Measurements from ENCODE around the gene MYO3B.
"Not testable (repeated sequence)": the region's sequence is repeated elsewhere in the genome, so short reads cannot be mapped to it uniquely, and the experiment has no call there.

Gene MYO3B

DNA sequence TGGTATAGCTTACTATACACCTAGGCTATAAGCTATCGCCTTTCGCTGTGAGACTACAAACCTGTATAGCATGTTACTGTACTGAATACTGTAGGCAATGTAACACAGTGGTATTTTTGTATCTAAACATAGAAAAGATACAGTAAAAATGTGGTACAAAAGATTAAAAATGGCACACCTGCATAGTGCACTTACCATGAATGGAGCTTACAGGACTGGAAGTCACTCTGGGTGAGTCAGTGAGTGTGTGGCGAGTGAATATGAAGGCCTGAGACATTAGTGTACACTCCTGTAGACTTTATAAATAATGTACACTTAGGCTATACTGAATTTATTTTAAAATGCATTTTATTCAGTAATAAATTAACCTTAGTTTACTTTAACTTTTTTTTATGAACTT is 279.0 kb downstream of the MYO3B start:
- no peak for DNase-seq (ENCODE audit: low read depth in 1 of 2, low spot score in 1 of 2)

DNA sequence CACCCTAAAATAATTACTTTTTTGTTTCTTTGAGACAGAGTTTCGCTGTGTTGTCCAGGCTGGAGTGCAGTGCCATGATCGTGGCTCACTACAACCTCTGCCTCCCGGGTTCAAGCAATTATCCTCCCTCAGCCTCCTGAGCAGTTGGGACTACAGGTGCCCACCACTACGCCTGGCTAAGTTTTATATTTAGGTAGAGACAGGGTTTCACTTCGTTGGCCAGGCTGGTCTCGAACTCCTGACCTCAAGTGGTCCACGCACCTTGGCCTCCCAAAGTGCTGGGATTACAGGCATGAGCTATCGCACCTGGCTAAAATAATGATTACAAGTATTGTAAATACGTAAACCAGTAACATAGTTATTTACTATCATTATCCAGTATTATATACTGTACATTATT is 279.8 kb downstream of the MYO3B start:
- DNase-seq (ENCODE audit: low read depth in 1 of 2, low spot score in 1 of 2) = no peak

DNA sequence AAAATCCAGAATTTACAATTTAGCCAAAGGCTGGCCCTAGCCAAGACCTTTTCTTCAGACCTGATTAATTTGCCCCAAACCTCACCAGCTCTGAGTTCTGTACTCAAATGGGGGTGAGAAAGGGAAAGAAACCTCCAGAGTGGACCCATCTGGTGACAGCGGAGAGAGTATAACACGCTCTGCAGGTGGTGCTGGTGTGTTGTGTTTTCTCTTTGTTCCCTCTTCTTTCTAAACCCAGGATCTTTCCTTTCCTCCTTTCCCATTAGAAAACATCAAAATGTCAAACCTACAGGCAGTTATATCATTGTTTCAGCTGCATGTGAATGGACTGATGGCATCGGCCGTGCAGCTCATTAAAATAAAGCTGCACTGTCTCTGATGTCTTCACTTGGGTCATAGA is 283.9 kb downstream of the MYO3B start:
- no peak for DNase-seq (ENCODE audit: low read depth in 1 of 2, low spot score in 1 of 2)

DNA sequence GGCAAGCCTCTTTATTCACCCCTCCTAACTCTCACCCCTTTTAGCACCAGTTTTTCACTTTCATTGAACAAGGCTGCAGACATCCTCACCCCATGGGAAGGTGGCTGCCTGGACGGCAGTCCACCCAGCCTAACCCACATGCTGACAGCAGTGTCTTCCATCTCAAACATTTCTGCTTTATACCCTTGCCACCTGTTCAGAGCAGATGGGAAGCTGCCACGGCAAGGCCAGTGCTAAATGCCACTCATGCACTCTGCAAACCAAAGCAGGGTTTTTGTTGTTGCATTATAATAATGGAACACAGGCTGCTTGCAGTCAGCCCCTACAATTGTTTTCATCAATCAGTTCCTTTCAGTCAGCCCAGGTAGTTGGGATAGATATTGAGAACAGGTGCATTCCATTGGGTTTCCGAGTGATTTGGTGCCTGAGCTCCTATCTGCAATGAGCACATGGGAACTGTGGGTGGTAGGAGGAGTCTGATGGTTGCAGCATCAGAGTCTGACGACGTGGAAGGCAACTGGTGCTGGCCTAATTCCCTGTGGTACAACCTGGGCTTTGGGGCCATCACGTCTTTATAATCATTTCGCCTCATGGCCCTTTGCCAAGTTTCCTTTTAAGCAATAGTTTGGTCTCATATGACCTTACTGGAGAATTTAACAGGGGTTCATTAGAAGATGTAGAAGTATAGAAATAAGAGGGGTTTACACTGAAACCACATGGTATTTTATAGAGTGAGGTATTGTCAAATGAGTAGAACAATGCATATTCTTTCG is 284.7 kb downstream of the MYO3B start:
- DNase-seq (ENCODE audit: low read depth in 1 of 2, low spot score in 1 of 2) = no peak

DNA sequence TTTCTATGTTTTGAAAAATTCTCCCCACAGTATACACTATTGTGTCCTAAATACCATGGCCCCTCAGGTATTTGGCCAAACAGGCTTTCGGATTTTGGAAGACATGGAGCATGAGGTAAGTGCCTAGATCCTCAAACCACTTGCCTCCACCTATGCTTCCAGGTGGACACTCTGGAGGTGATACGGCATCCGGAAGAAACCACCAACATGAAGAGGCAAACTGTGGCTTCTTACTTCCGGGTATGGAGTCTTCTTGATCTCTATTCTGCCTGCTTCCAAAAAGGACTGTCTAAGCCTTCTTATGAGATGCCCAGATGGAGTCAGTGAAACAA is 285.2 kb downstream of the MYO3B start:
- no peak for DNase-seq (ENCODE audit: low read depth in 1 of 2, low spot score in 1 of 2)

DNA sequence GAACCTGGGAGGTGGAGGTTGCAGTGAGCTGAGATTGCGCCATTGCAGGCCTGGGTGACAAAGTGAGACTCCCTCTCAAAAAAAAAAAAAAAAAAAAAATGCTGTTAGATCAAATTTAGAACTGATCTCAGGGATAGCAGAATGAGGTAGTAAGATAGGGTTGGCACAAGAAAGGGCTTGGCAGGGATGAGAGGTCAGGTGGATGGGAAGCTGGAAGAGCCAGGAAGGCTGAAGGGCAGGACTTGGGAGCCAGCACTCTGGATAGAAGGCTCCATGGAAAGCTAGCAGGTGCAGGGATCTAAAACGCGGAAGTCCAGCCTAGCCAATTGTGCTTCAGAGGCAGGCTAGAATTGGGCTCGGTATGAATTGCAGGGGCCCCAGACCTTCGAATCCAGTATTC is 286.3 kb downstream of the MYO3B start:
- no peak for DNase-seq (ENCODE audit: low read depth in 1 of 2, low spot score in 1 of 2)

DNA sequence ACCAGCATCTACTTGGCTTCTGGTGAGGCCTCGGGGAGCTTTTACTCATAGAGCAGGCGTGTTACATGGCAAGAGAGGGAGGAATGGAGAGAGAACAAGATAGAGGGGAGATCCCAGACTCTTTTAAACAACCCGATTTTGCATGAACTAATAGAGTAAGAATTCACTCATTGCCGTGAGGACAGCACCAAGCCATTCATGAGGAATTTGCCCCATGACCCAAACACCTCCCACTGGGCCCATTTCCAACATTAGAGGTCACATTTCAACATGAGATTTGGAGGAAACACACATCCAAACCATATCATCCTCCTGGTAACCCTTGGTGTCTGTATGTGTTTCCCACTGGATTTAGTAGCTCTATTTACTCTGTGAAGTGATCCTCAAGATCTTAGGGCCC is 287.3 kb downstream of the MYO3B start:
- DNase-seq (ENCODE audit: low read depth in 1 of 2, low spot score in 1 of 2) = no peak

DNA sequence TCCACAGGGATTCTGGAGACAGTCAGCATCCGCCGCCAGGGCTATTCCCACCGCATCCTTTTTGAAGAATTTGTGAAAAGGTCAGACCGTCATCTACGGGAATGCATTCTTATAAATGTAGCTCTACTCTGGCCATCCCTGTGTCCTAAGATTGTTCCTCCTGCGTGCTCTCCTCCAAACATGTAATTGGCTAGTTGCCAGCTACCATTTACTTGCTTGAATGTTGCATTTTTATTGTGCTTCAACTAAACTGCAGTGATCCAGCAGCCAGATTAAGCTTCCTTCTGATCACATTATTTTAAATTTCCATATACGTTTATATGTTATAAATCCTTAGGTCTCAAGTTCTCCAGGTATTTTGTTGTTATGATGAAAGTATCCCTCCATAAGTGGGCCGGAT is 288.7 kb downstream of the MYO3B start:
- DNase-seq (ENCODE audit: low read depth in 1 of 2, low spot score in 1 of 2) = no peak

DNA sequence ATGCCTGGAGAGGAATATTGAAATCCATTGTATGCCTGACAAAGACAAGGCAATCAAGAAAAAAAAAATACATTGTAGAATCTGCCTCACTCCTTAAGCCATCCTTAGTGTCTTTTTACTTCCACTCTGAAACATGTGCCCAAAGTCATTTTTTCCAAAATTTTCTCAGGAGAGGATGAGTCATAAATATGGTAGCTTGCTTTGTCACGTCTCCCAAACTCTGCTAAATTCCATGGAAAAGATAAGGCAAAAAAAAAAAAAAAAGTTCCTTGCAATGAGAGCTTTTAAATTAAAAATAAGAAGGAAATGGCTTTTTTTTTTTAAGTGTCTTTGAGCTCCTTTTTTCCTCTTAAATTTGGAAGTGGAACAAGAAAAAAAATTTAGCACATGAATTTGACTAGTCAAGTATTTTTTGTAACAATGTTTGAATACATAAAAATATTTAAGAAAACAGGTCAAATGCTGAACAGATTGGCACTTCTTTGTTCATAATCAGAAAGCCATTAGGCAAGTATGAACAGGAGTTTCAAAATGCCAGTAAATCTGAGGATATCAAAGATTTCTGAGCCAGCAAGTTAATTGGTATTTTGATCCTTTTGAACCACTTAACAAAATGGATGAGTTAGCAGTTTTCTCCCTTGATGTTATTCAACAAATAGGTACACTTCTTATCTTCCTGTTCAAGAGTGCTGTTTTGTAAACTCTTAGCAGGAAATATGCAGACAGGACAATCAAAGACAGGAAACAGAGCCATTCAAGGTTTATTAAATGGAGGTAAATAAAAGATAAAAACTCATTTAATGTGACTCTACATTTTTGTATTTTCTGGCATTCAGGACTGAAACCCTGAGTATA is 289.8 kb downstream of the MYO3B start:
- DNase-seq (ENCODE audit: low read depth in 1 of 2, low spot score in 1 of 2) = no peak

DNA sequence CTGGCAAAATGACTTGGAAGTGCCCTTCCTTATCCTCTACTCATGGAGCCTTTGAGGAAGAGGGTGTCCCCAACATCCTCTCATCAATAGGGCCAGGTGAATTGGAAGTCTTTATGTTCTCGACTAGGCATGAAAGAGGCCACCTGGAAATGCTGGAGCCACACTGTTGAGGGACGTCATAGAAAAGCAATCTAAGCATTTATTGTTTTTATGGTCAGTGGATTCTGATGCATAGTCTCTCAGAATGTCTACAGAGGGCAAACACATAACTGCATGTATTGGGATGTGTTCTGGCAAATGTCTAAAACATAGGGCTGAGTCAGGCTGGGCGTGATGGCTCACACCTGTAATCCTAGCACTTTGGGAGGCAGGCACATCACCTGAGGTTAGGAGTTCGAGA is 290.6 kb downstream of the MYO3B start:
- no peak for DNase-seq (ENCODE audit: low read depth in 1 of 2, low spot score in 1 of 2)

DNA sequence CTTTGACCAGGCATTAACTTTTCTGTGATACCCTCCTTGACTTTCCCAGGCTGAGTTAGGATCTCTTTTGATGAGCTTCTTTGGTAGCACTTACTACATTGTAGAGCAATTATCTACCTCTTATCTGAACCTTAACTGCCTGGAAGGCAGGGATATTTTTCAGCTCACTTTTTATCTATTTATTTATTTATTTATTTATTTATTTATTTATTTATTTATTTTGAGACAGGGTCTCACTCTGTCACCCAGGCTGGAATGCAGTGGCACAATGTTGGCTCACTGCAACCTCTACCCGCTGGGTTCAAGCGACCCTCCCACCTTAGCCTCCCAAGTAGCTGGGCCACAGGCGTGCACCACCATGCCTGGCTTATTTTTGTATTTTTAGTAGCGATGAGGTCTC is 294.6 kb downstream of the MYO3B start:
- DNase-seq (ENCODE audit: low read depth in 1 of 2, low spot score in 1 of 2) = not testable (repeated sequence)

DNA sequence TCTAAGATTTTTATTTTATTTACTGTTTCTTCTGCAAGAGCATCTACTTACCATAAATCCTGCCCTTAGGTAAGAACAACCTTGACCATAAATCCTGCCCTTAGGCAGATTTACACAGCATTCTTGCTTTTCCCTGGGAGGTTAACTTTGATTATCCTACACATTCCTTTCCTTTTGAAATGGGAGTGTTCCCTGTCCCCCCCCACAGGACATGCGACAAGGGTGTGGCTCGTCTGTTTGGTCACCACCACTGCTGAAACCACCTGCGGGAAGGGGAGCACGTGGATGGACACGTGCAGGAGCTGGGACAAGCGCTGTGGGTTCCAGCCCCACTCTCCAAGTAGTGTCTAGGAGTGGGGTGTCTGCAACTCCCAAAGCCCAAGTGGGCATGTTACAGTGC is 297.9 kb downstream of the MYO3B start:
- no peak for DNase-seq (ENCODE audit: low read depth in 1 of 2, low spot score in 1 of 2)

DNA sequence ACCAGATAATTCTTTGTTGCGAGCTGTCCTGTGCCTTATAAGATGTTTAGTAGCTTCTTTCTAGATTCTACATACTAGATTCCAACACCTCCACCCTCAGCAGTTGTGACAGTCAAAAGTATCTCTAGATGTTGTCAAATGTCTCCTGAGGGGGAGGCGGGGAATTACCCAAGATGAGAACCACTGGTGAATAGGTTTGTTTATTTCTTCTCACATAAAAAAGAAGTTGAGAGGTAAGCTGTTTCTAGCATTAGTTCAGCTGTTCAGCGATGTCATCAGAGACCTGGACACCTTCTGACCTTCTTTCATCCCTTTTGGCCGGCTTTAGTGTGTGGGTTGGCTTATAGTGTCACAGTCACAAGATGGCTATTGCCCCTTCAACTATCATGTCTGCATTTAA is 299.7 kb downstream of the MYO3B start:
- no peak for DNase-seq (ENCODE audit: low read depth in 1 of 2, low spot score in 1 of 2)

DNA sequence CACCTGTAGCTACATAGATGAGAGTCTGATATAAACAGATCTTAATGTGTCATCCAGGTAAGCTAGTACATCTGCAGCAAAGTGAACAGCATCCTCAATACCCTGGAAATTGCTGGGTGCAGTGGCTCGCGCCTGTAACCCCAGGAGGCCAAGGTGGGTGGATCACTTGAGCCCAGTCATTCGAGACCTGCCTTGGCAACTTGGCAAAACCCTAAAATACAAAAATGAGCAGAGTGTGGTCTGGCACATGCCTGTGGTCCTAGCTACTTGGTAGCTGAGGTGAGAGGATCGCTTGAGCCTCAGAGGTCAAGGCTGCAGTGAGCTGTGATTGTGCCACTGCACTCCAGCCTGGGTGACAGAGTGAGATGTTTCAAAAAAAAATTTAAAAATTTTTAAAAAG is 303.3 kb downstream of the MYO3B start:
- DNase-seq (ENCODE audit: low read depth in 1 of 2, low spot score in 1 of 2) = no peak

DNA sequence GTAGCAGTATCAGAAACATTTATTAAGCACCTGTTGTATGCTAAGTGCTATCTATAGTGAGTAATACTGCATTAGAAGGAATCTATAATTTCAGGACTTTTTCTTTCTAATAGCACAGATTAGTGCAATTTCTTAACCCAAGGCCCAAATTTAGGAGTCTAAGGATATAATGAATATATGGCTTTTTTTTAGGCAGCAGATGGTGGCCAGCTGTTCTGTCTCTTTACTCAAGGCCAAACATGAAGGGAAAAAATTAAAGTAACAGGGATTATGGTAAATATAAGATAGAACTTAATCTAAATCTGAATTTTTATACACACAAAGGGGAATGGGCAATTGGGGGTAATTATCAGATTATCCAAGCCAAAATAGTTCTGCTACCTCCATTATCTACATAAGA is 306.6 kb downstream of the MYO3B start:
- no peak for DNase-seq (ENCODE audit: low read depth in 1 of 2, low spot score in 1 of 2)

DNA sequence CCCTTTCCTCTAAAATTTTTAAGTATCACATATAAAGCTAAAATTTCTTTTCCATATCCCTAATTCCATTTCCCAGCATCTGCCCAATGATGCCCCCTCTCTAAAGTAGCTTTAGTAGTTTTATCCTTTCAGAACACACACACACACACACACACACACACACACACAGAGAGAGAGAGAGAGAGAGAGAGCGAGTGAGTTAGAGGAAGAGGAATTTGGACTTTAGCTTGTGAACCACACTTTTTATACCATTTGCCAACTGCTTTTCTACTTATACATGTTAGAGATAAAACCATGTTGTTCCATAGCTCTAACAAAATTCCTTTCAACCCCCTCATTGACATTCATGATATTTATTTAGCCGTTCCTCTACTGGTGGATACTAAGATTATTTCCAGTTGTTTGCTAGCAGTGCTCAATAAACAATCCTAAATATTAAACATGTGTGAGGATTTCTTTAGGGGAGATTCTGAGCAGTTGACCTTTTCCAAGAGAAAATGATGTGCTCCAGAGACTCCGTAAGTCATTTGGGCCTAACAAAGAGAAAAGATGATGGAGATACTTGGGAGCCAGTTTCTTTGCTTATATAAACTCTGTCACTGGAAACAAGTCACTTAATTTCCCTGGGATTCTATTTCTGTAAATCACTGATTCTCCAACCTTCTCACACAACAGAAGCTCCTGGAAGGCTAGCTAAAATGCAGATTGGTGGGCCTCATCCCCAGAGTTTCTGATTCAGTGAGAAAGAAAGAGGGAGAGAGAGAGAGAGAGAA is 307.5 kb downstream of the MYO3B start:
- no peak for DNase-seq (ENCODE audit: low read depth in 1 of 2, low spot score in 1 of 2)

DNA sequence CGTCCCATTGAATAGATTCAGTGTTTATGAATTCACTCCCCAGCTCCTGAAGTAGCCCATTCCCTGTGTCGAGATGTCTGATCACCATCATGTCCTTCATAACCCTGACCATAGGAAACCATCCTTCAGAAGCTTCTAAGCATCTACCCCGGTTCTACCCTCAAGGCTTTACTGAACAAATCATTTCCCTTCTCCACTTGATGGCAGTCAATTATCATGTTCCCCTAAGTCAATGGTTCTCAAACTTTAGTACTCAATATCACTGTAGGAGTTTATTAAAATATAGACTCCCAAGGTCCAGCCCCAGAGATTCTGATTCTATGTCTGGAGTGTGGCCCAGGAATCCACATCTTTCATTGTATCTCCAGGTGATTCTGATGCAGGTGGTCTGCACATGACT is 308.8 kb downstream of the MYO3B start:
- DNase-seq (ENCODE audit: low read depth in 1 of 2, low spot score in 1 of 2) = no peak

DNA sequence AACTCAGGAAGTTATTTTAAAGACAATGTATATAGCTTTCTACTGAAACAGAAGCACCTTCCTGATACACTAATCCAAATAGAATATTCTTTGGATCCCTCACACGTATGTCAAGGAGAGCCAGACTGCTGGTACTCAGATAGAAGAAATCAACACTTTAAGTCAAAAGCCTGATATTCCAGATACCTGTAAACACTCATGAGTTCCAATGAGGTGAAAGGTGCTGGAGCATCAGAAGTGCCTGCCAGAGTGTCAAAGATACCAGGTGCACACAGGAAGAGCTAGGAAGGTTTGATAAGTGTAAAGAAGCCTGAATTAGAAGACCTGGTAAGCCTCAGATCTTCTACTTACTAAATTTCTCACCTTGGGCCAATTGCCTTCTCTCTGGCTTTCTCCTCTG is 310.9 kb downstream of the MYO3B start:
- DNase-seq (ENCODE audit: low read depth in 1 of 2, low spot score in 1 of 2) = no peak

DNA sequence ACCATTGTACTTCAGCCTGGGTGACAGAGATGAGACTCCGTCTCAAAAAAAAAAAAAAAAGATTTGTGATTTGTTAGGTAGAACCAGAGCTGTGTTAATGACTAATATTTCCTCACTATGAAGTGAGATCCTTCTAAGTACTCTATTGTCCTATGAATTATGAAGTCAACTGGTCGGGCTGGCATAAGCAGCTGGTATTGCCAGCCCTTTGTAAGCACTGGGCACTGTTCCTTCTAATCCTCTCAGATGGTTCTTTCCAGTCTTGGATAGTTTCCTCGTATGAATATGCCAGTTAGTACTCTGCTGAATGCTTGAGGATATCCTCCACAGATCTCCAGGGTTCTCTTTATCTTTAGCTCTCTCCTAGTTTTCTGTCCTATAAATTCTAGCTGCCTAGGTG is 314.1 kb downstream of the MYO3B start:
- DNase-seq (ENCODE audit: low read depth in 1 of 2, low spot score in 1 of 2) = no peak

DNA sequence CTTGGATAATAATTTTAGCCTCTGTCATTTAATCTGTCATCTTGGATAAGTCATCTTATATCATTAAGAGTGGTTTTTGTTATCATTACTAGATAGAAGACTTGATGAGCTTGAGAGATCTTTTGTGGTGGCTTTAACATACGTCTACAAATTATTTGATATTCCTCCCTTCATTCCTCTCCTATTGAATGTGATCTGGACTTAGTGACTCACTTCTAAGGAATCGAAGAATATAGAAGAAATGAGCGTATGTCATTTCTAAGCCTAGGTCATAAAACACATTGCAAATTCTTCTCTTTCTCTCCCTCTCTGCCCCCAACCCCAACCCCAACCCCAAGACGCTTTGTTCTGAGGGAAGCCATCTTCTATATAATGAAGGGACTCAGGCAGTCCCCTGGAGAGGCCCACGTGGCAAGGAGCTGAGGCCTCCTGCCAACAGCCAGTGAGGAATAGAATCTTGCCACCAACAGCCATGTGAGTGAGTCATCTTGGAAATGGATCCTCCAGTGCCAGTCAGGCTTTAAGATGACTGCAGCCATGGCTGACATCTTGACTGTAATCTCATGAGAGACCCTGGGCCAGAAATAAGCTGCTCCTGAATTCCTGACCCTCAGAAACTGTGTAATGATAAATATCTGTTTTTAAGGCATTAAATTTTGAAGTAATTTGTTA is 315.6 kb downstream of the MYO3B start:
- no peak for DNase-seq (ENCODE audit: low read depth in 1 of 2, low spot score in 1 of 2)

DNA sequence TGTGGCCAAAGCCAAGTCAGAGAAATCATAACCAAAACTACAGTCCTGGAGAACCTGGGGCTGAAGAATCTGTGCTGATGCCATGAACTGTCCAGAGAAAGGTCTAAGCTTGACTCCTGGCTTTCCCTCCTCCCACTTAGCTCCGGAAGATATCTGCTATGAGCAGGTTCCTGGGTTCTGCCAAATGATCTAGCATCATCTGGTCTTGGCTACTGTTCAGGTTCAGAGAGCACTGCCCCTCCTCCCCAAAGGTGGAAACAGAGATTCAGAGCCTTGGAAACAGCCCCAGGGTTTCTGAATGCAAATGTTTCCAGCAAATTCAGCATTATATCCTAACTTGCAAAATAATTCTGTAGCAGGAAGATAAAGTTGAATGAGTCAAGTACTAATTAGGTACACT is 317.9 kb downstream of the MYO3B start:
- DNase-seq (ENCODE audit: low read depth in 1 of 2, low spot score in 1 of 2) = no peak

DNA sequence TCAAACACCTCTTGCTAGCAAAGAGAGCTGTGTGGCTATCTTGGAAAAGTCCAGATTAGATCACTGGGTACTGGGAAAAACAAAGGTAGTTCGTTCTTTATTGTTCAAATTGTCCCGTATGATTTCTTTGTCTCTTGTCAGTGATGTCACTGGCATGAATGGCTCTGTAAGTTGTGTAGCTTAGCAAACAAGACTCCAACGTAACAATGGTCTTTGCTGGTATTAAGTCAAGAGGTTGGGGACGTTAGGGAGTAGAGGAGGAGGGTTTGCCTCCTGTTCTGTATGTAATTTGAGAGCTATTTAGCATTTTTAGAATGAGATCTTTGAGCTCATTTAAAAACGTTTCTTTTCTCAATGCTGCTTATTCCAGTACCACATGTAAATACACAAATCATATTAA is 320.7 kb downstream of the MYO3B start:
- no peak for DNase-seq (ENCODE audit: low read depth in 1 of 2, low spot score in 1 of 2)

Measured in stimulated activated CD4-positive, alpha-beta T cell treated with anti-CD3 and anti-CD28 coated beads, Interleukin-15, amount 100 ng/mL, for 1 hour (primary cell).